DND-41 (cell line): ENCODE data around the gene LCNL1.

Experiments used
- CTCF ChIP-seq: IDR thresholded peaks from 2 replicates; pipeline ENCODE4 v1.5.1; 2012; ENCODE audit warnings: borderline replicate concordance, low read length, moderate library complexity, mild to moderate bottlenecking; ENCODE audit not compliant: poor library complexity, severe bottlenecking; ENCODE audit errors: extremely low read depth
- EZH2 ChIP-seq: IDR thresholded peaks from 3 replicates; pipeline ENCODE4 v1.6.1; 2012; ENCODE audit warnings: borderline replicate concordance, low read depth, mild to moderate bottlenecking, moderate library complexity, low read length, inconsistent platforms; ENCODE audit not compliant: severe bottlenecking

GRCh38 chr9:137025517-137025966 lies 42.7 kb downstream of the LCNL1 start:
- no peak for TF ChIP-seq CTCF
- TF ChIP-seq EZH2 = no peak
